Panc1 (cell line): ENCODE measurements around the gene HOXD11. TPM values are rescaled to one million over a fixed set of nuclear protein-coding genes. Genes with fewer than 3 reads are reported as not detected.

ENCODE experiments used
- ATAC-seq: fragments of 200-7000 bp; cut with Tn5 transposase; 2 replicates; pipeline ENCODE4 v1.9.1; 2020; ENCODE audit warnings: mild to moderate bottlenecking, moderate library complexity
- BruUV-seq: library from RNA; stranded (reverse); fragments of 400-500 nt; replicated peaks from 2 replicates; lab custom pipeline; 2021; lab: Mats Ljungman, UMichigan
- CTCF ChIA-PET: fragments of 300-600 bp; sonication (Branson Sonifier 250); formaldehyde crosslinking; loops from one replicate; lab custom pipeline; 2022; ENCODE audit warnings: antibody characterized with exemption; lab: Charles Lee
- POLR2A ChIA-PET: fragments of 300-600 bp; sonication (Branson Sonifier 250); formaldehyde crosslinking; loops from one replicate; lab custom pipeline; 2022; ENCODE audit warnings: antibody characterized with exemption; lab: Charles Lee
- DNase-seq: peaks from one replicate; pipeline ENCODE4 v3.0.0-alpha.2; 2010; ENCODE audit warnings: low read depth, low spot score
- H3K27ac ChIP-seq: 2 replicates; pipeline ENCODE4 v1.5.1; 2011; ENCODE audit warnings: mild to moderate bottlenecking, low read length, inconsistent platforms
- H3K27me3 ChIP-seq: fragments of 200-500 bp; sonication (Bioruptor generic); 2 replicates; pipeline ENCODE4 v1.6.0; 2014; ENCODE audit warnings: low read length, inconsistent platforms; ENCODE audit not compliant: control insufficient read depth, insufficient read depth
- H3K36me3 ChIP-seq: fragments of 200-500 bp; sonication (Bioruptor generic); 2 replicates; pipeline ENCODE4 v1.5.1; 2014; ENCODE audit warnings: inconsistent platforms, mild to moderate bottlenecking, low read length, moderate library complexity; ENCODE audit not compliant: control insufficient read depth, insufficient read depth
- H3K4me1 ChIP-seq: 2 replicates; pipeline ENCODE4 v1.5.1; 2011; ENCODE audit warnings: inconsistent platforms, mild to moderate bottlenecking, low read length, moderate library complexity; ENCODE audit not compliant: control insufficient read depth, insufficient read depth
- H3K4me3 ChIP-seq, 2 experiments: 2 replicates each; pipeline ENCODE4 v1.5.1; 2011 to 2012; ENCODE audit warnings: low read depth in 2 of 2, low read length in 2 of 2, mild to moderate bottlenecking in 2 of 2, inconsistent platforms in 1 of 2, moderate library complexity in 1 of 2
- H3K9me3 ChIP-seq: fragments of 200-500 bp; sonication (Bioruptor generic); 2 replicates; pipeline ENCODE4 v1.5.1; 2014; ENCODE audit warnings: low read depth, mild to moderate bottlenecking, inconsistent platforms, low read length, moderate library complexity; ENCODE audit not compliant: control insufficient read depth, insufficient read depth
- CTCF ChIP-seq: fragments of 450-650 bp; IDR thresholded peaks from 2 replicates; pipeline ENCODE4 v1.5.1; 2017; ENCODE audit warnings: mild to moderate bottlenecking
- POLR2AphosphoS5 ChIP-seq: IDR thresholded peaks from 2 replicates; pipeline ENCODE4 v1.6.1; 2012; ENCODE audit warnings: mild to moderate bottlenecking, low read depth, low read length, moderate library complexity
- SIN3A ChIP-seq: IDR thresholded peaks from 2 replicates; pipeline ENCODE4 v1.6.1; 2012; ENCODE audit warnings: low read depth, mild to moderate bottlenecking, low read length, moderate library complexity, borderline replicate concordance; ENCODE audit not compliant: insufficient read depth
- TCF7L2 ChIP-seq: IDR thresholded peaks from 2 replicates; pipeline ENCODE4 v1.6.1; 2011; ENCODE audit warnings: mild to moderate bottlenecking, low read depth, low read length, inconsistent platforms
- in situ Hi-C: cut with HindIII; loops from 2 replicates; pipeline ENCODE4 v1.10.0; 2016; ENCODE audit warnings: low sequenced_read_pairs, low pct_unique_long_range_greater_than_20kb
- intact Hi-C: fragments of 100-400 bp; cut with micrococcal nuclease; formaldehyde crosslinking; loops from one replicate; pipeline ENCODE4 v1.10.0; 2022; ENCODE audit not compliant: unreplicated experiment
- total RNA-seq: library from RNA; stranded (reverse); gene quantifications from one replicate; pipeline ENCODE4 v1.2.1, GENCODE V29; 2021; ENCODE audit not compliant: unreplicated experiment
- TF ChIP-seq, protein P1 (sequence below), 2 experiments: IDR thresholded peaks; 2 replicates each; pipeline ENCODE4 v1.6.1; 2011 to 2012; ENCODE audit warnings: low read depth in 2 of 2, control low read depth in 1 of 2, low read length in 1 of 2, mild to moderate bottlenecking in 1 of 2, moderate library complexity in 1 of 2; ENCODE audit not compliant: insufficient read depth in 1 of 2

Gene HOXD11
- total RNA-seq, 1 experiment from 2014 or later: 0.49 TPM

DNA sequence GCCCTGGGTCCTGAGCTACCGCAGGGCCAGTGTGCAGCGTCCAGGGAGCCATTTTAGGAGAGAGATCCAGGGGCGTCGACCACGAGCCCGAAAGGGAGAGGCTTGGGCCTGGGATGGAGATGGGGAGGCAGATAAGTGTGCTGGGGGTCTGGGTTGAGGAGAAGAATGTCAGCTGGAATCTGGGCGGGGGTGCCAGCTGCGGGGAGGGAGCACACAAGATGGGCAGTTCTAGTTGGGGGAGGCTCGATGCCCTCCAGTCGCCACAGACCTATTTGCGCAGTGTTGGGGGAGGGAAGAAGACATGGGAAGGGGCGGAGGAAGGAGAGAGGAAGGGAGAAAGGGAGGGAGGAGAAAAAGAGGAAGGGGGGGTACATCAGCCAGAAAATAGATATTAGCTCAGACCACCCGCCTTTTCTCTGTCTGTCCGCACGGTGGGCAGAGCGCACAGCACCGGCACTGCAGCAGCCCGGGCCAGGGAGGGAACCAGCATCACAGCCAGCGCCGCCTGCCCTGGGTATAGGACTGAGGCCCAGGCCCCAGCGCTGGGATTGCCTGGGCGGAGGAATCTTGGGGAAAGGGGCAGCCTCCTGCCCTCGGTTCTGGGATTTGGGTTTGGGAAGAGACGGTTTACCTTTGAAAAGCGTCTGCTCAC, 1.9 kb upstream of the HOXD11 start:
- Histone ChIP-seq H3K36me3 (no peaks in the 10 kb centered on the region), H3K27me3 (0 out of 2 replicates have a peak, but pooled peaks cover under 1% of the 10 kb centered on the region), H3K9me3 (no peaks in the 10 kb centered on the region), H3K4me1 (peaks cover 5% of the 10 kb centered on the region), H3K4me3 (no peak overlapping the region), H3K27ac (no peak overlapping the region)
- CTCF ChIA-PET: no interaction called here
- POLR2A ChIA-PET: no interaction called here
- TF ChIP-seq TCF7L2 (no peak), CTCF (no peak), SIN3A (no peak), POLR2AphosphoS5 (no peak)
- TF ChIP-seq, protein P1, sequence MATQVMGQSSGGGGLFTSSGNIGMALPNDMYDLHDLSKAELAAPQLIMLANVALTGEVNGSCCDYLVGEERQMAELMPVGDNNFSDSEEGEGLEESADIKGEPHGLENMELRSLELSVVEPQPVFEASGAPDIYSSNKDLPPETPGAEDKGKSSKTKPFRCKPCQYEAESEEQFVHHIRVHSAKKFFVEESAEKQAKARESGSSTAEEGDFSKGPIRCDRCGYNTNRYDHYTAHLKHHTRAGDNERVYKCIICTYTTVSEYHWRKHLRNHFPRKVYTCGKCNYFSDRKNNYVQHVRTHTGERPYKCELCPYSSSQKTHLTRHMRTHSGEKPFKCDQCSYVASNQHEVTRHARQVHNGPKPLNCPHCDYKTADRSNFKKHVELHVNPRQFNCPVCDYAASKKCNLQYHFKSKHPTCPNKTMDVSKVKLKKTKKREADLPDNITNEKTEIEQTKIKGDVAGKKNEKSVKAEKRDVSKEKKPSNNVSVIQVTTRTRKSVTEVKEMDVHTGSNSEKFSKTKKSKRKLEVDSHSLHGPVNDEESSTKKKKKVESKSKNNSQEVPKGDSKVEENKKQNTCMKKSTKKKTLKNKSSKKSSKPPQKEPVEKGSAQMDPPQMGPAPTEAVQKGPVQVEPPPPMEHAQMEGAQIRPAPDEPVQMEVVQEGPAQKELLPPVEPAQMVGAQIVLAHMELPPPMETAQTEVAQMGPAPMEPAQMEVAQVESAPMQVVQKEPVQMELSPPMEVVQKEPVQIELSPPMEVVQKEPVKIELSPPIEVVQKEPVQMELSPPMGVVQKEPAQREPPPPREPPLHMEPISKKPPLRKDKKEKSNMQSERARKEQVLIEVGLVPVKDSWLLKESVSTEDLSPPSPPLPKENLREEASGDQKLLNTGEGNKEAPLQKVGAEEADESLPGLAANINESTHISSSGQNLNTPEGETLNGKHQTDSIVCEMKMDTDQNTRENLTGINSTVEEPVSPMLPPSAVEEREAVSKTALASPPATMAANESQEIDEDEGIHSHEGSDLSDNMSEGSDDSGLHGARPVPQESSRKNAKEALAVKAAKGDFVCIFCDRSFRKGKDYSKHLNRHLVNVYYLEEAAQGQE (IDR thresholded peaks at IDR 0.05; ENCODE audit: insufficient read depth in 1 of 2, low read depth in 2 of 2, low read length in 1 of 2): no peak
- no peak for DNase-seq
- intact Hi-C loops: no loop called here
- BruUV-seq: no TSS peak
- ATAC-seq: no peak
- in situ Hi-C loops: no loop called here

- no peaks in the 10 kb centered on the region for H3K36me3 ChIP-seq
- BruUV-seq: no TSS peak
- intact Hi-C loops (no loop called here), in situ Hi-C loops (no loop called here)
- no peaks in the 10 kb centered on the region for H3K9me3 ChIP-seq
- peak; percentile 34; the same call in 1 of the 2 replicates for ATAC-seq
- TF ChIP-seq TCF7L2: no peak
- no peak for TF ChIP-seq POLR2AphosphoS5
- TF ChIP-seq CTCF: no peak
- TF ChIP-seq, protein P1 (IDR thresholded peaks at IDR 0.05; ENCODE audit: insufficient read depth in 1 of 2, low read depth in 2 of 2, low read length in 1 of 2): no peak
- TF ChIP-seq SIN3A: no peak
- H3K27ac ChIP-seq: no peak overlapping the region
- CTCF ChIA-PET: interaction anchor here (0.7 to 0.8 kb wide), 2 partner anchors 33 to 546 kb away, joined by 3 read pairs; no protein-coding TSS in a partner anchor
- peak overlapping the region; percentile 41 to 43 for H3K4me3 ChIP-seq
- POLR2A ChIA-PET: interaction anchor here (0.6 kb wide), 1 partner anchor 531 kb away, joined by 4 read pairs; no protein-coding TSS in a partner anchor
- no peak for DNase-seq
- 0 out of 2 replicates have a peak, but pooled peaks cover 3% of the 10 kb centered on the region for H3K27me3 ChIP-seq
- peaks cover 5% of the 10 kb centered on the region for H3K4me1 ChIP-seq
Observed at GRCh38 chr2:176105730-176106580, 1.1 kb upstream of the HOXD11 start.
